ENCODE results near the gene TMEM183A. TPM values are rescaled to one million over a fixed set of nuclear protein-coding genes. Genes with fewer than 3 reads are reported as not detected.

TMEM183A gene
- total RNA-seq, 4 donors from 2014 or later: 39.4 to 77.4 (median 66.5) TPM

GRCh38 chr1:202961220-202961880, 45.8 kb upstream of the TMEM183A start:
- intact Hi-C loops (cut with DNase I): no loop called here
- WGBS, 2 donors: 87 to 92% methylated on average over 4 to 5 of the region's 5 CpGs
- H3K27ac ChIP-seq: no peak overlapping the region
- H3K4me1 ChIP-seq: peaks cover 17 to 52% (median 24%) of the 10 kb centered on the region in 3 donors
- no peak for DNase-seq
- TF ChIP-seq POLR2A (IDR thresholded peaks at IDR 0.05) (no peak), CTCF (IDR thresholded peaks at IDR 0.05) (no peak)
- peaks cover 0 to 40% (median 13%) of the 10 kb centered on the region in 3 donors for H3K36me3 ChIP-seq
- H3K4me3 ChIP-seq: no peak overlapping the region
- H3K27me3 ChIP-seq: no peaks in the 10 kb centered on the region
- H3K9me3 ChIP-seq: no peaks in the 10 kb centered on the region

GRCh38 chr1:202964791-202965410, 42.3 kb upstream of the TMEM183A start:
- Histone ChIP-seq H3K27ac (peak overlapping the region; percentile 59 to 98 (median 97)), H3K27me3 (no peaks in the 10 kb centered on the region), H3K9me3 (no peaks in the 10 kb centered on the region), H3K4me3 (no peak overlapping the region), H3K4me1 (peaks cover 20 to 50% (median 21%) of the 10 kb centered on the region in 3 donors), H3K36me3 (peaks cover 0 to 40% (median 13%) of the 10 kb centered on the region in 3 donors)
- WGBS, 2 donors: 28 to 51% methylated on average over 2 to 3 of the region's 6 CpGs
- no peak for TF ChIP-seq CTCF (IDR thresholded peaks at IDR 0.05)
- intact Hi-C loops (cut with DNase I): no loop called here
- DNase-seq: no peak

DNA sequence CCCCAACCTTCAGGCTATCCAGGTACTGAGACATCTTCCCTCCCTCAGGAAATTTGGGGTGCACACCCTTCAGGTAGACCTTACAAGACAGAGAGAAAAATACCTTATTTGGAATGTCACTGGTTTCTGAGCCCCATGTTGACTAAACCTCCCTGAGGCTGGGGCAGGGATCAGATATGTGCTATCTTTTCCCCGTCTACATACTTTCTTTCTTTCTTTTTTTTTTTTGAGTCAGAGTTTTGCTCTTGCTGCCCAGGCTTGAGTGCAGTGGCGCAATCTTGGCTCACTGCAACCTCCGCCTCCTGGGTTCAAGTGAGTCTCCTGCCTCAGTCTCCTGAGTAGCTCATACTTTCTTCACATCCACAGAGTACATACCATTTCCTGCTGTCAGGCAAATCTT, 41.8 kb upstream of the TMEM183A start:
- intact Hi-C loops (cut with DNase I): no loop called here
- H3K9me3 ChIP-seq: no peaks in the 10 kb centered on the region

DNA sequence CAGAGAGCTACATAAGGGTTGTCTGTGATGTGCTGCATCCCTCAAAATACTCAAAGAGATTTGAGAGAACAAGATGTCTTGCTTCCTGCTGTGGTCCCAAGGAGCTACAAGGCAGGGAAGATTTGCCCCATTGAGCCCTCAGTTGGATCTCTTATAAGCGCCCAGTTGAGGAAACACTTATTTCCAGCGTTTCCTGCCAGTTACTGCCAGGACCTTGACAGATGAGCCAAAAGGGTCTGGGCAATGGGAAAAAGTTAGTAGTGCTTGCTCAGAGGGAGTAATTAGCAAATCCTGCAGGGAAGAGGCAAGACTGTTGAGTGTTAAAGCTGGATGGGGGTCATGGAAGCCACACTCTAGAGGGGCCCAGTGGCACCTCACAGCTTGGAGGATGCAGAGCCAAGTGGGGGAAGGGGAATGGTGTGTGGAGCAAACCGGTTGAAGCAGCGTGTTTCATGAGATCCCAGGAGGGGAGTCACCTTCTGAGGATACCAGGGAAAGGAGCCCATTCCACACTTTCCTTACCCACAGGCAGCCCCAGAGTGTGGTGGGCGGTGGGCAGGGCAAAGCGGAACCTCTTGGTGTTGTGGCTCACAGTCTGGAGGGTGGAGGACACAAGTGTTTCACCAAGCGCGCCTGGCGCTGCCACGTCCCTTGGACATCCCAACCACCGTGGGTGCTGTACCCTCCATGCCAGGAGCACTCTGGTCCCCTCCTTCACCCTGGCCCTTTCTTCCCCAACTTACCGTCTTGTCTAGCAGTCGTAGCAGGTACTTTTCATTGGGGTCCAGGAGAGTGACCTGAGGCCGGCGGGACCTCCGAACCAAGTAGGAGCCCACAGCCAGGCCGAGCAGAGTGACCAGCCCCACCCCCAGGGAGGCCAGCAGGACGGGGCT, 40.9 kb upstream of the TMEM183A start:
- intact Hi-C loops (cut with DNase I): no loop called here
- Histone ChIP-seq H3K36me3 (peaks cover 0 to 34% (median 13%) of the 10 kb centered on the region in 3 donors), H3K4me1 (peaks cover 20 to 50% (median 21%) of the 10 kb centered on the region in 3 donors), H3K9me3 (no peaks in the 10 kb centered on the region), H3K27ac (peak overlapping the region; percentile 97 to 98 (median 98)), H3K27me3 (no peaks in the 10 kb centered on the region), H3K4me3 (peak overlapping the region; percentile 93 to 99 (median 96))
- WGBS, 2 donors: 23 to 25% methylated on average over 10 to 11 of the region's 18 CpGs
- TF ChIP-seq POLR2A (IDR thresholded peaks at IDR 0.05) (no peak), CTCF (IDR thresholded peaks at IDR 0.05) (no peak)
- DNase-seq: no peak

More for the DNA sequence above, 41.8 kb upstream of the TMEM183A start:
- Histone ChIP-seq H3K36me3 (peaks cover 0 to 40% (median 13%) of the 10 kb centered on the region in 3 donors), H3K27ac (peak overlapping the region; percentile 97 to 98 (median 98)), H3K27me3 (no peaks in the 10 kb centered on the region), H3K4me1 (peaks cover 20 to 50% (median 21%) of the 10 kb centered on the region in 3 donors), H3K4me3 (peak overlapping the region in 1 of 4 donors; percentile 99)
- WGBS, 2 donors: 30 to 59% methylated on average over 3 of the region's 3 CpGs
- TF ChIP-seq CTCF (IDR thresholded peaks at IDR 0.05) (no peak), POLR2A (IDR thresholded peaks at IDR 0.05) (no peak)
- DNase-seq: no peak
